ENCODE data around the gene ISX.

DNA sequence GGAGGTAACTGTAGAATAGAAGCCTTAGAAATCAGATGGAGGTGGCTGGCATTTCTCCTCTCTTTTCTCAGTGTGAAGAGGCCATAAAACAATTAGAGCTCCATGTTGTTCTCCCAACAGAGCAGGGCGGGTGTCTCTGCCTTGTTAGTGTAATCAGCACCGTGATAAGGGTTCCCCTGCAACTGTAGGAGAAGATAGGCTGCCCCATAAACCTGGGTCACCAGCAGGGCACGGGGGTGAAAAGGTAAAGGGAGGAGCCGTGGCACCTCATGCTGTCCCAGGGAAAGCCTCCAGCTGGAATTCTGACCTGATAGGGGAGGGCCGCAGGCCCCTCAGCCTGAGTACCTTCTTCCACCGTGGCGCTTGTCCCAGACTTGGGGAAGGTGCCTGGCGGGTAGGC lies 68.7 kb downstream of the ISX start:
- TF ChIP-seq, protein P1, sequence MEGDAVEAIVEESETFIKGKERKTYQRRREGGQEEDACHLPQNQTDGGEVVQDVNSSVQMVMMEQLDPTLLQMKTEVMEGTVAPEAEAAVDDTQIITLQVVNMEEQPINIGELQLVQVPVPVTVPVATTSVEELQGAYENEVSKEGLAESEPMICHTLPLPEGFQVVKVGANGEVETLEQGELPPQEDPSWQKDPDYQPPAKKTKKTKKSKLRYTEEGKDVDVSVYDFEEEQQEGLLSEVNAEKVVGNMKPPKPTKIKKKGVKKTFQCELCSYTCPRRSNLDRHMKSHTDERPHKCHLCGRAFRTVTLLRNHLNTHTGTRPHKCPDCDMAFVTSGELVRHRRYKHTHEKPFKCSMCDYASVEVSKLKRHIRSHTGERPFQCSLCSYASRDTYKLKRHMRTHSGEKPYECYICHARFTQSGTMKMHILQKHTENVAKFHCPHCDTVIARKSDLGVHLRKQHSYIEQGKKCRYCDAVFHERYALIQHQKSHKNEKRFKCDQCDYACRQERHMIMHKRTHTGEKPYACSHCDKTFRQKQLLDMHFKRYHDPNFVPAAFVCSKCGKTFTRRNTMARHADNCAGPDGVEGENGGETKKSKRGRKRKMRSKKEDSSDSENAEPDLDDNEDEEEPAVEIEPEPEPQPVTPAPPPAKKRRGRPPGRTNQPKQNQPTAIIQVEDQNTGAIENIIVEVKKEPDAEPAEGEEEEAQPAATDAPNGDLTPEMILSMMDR (IDR thresholded peaks at IDR 0.05) = no peak
- TF ChIP-seq NFYB (CRISPR knock-in tag; conservative IDR thresholded peaks at IDR 0.05; ENCODE audit: low read depth) (no peak), ESRRA (CRISPR knock-in tag; IDR thresholded peaks at IDR 0.05; ENCODE audit: borderline replicate concordance) (no peak), TCF7 (CRISPR knock-in tag; IDR thresholded peaks at IDR 0.05; ENCODE audit: low read depth) (no peak), ZNF416 (CRISPR knock-in tag; IDR thresholded peaks at IDR 0.05) (no peak), CBFB (CRISPR knock-in tag; IDR thresholded peaks at IDR 0.05; ENCODE audit: low read depth) (no peak), ELF4 (CRISPR knock-in tag; IDR thresholded peaks at IDR 0.05; ENCODE audit: low read depth) (no peak)
- TF ChIP-seq, protein P2, sequence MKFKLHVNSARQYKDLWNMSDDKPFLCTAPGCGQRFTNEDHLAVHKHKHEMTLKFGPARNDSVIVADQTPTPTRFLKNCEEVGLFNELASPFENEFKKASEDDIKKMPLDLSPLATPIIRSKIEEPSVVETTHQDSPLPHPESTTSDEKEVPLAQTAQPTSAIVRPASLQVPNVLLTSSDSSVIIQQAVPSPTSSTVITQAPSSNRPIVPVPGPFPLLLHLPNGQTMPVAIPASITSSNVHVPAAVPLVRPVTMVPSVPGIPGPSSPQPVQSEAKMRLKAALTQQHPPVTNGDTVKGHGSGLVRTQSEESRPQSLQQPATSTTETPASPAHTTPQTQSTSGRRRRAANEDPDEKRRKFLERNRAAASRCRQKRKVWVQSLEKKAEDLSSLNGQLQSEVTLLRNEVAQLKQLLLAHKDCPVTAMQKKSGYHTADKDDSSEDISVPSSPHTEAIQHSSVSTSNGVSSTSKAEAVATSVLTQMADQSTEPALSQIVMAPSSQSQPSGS (CRISPR knock-in tag; IDR thresholded peaks at IDR 0.05; ENCODE audit: borderline replicate concordance, low read depth) = no peak
- TF ChIP-seq, protein P3, sequence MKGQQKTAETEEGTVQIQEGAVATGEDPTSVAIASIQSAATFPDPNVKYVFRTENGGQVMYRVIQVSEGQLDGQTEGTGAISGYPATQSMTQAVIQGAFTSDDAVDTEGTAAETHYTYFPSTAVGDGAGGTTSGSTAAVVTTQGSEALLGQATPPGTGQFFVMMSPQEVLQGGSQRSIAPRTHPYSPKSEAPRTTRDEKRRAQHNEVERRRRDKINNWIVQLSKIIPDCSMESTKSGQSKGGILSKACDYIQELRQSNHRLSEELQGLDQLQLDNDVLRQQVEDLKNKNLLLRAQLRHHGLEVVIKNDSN (CRISPR knock-in tag; IDR thresholded peaks at IDR 0.05) = no peak

Measured in WTC11 (cell line).